HCEC 1CT (cell line): ENCODE results near the gene FABP2.
"Not testable (repeated sequence)": the region's sequence is repeated elsewhere in the genome, so short reads cannot be mapped to it uniquely, and the experiment has no call there.

Source experiments
- DNase-seq: peaks from one replicate; pipeline ENCODE4 v3.0.0-alpha.2; 2017

The FABP2 gene

GRCh38 chr4:119321921-119322687 lies at the start of gene FABP2:
Gene FABP2, minus strand, starts transcription at chr4:119322138. Its CDS starts 36 bp downstream, at chr4:119322102.
- DNase-seq: no peak

- DNase-seq: not testable (repeated sequence)
Observed at GRCh38 chr4:119370951-119371683, 49.2 kb upstream of the FABP2 start.

GRCh38 chr4:119370392-119370791 lies 48.5 kb upstream of the FABP2 start:
- DNase-seq: peak; percentile 40

GRCh38 chr4:119366802-119367201 lies 44.9 kb upstream of the FABP2 start:
- DNase-seq: not testable (repeated sequence)

- DNase-seq: not testable (repeated sequence)
Observed at GRCh38 chr4:119364203-119364602, 42.3 kb upstream of the FABP2 start.

- not testable (repeated sequence) for DNase-seq
Observed at GRCh38 chr4:119363372-119363771, 41.4 kb upstream of the FABP2 start.

GRCh38 chr4:119362413-119362812 lies 40.5 kb upstream of the FABP2 start:
- not testable (repeated sequence) for DNase-seq

GRCh38 chr4:119359873-119360272 lies 37.9 kb upstream of the FABP2 start:
- DNase-seq: not testable (repeated sequence)

- DNase-seq: peak; percentile 1
Observed at GRCh38 chr4:119356796-119357195, 34.9 kb upstream of the FABP2 start.

- DNase-seq: peak; percentile 3
Observed at GRCh38 chr4:119356041-119356440, 34.1 kb upstream of the FABP2 start.

GRCh38 chr4:119353364-119353763 lies 31.4 kb upstream of the FABP2 start:
- DNase-seq: not testable (repeated sequence)

GRCh38 chr4:119348169-119348568 lies 26.2 kb upstream of the FABP2 start:
- DNase-seq: not testable (repeated sequence)

- DNase-seq: not testable (repeated sequence)
Observed at GRCh38 chr4:119343293-119343692, 21.4 kb upstream of the FABP2 start.

- not testable (repeated sequence) for DNase-seq
Observed at GRCh38 chr4:119339895-119340294, 18.0 kb upstream of the FABP2 start.

- no peak for DNase-seq
Observed at GRCh38 chr4:119337010-119337409, 15.1 kb upstream of the FABP2 start.

GRCh38 chr4:119336332-119336979 lies 14.5 kb upstream of the FABP2 start:
- not testable (repeated sequence) for DNase-seq

GRCh38 chr4:119329835-119330620 lies 8.1 kb upstream of the FABP2 start:
- DNase-seq: no peak

GRCh38 chr4:119328695-119329094 lies 6.8 kb upstream of the FABP2 start:
- DNase-seq: no peak

- DNase-seq: no peak
Observed at GRCh38 chr4:119317990-119318389, 3.9 kb downstream of the FABP2 start.

GRCh38 chr4:119315036-119315435 lies 6.9 kb downstream of the FABP2 start:
- peak; percentile 6 for DNase-seq

GRCh38 chr4:119314356-119314755 lies 7.6 kb downstream of the FABP2 start:
- DNase-seq: peak; percentile 21

GRCh38 chr4:119313237-119313636 lies 8.7 kb downstream of the FABP2 start:
- no peak for DNase-seq

- DNase-seq: peak; percentile 63
Observed at GRCh38 chr4:119310826-119311225, 11.1 kb downstream of the FABP2 start.
